Globus pallidus (tissue), 1 donor: ENCODE results near the gene MPP3.

Experiments
- DNase-seq: peaks from one replicate; pipeline ENCODE4 v3.0.0-alpha.2; 2015; ENCODE audit warnings: low spot score

Gene MPP3

DNA sequence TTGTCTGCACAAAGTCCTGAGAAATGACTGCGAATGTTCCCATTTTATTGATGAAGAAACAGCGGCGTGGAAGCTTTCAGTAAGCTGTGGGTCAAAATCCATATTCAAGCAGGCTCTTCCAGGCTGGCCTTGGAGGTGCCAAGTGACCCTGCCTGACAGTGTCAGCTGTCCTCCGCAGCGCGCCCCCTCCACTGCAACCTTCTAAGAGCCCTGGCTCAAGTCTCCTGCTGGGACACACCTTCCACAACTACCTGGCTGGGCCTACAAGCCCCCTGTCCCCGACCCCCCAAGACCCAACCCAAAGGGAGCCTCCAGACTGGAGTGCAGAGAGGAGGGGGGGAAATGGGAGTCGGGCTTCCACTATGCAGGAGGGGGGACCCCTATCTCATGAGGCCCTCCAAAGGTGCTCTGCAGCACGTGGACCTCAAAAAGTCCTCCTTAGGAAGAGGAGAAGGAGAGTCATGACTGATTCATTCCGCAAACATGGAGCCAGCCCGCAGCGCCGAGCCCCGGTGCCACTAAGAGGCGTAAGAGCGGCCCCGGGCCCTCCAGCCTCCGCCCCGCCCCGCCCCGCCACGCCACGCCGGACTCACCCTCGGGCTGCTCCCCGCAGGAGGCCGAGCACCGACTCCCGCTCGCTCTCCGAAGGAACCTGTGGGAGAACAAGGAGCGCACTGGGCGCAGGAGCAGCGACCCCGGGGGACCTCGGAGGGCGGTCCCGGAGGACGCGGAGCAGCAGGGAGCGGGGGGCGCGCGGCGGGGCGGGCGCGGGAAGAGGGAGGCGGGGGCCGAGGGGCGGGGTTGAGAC lies 574 bp downstream of the MPP3 start:
- DNase-seq, result peak; percentile 7

DNA sequence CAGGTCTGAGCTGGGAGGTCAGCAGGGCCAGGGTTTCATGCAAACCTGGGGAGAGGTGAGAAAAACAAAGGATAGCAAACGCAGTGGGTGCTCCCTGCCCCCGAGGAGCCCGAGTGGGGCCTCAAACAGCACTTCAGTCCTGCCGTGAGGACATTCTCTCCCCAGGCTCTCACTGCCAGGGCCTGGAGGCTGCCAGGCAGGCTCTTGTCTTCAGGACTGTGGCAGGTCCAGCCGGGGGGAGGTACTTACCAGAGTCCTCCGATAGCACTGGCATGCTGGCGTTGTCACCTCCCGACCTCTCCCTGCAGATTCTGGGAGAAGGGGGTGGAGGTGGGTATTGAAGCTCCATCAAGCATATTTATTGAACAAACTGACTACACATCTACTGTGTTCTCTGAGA lies 1.3 kb downstream of the MPP3 start:
- no peak for DNase-seq

DNA sequence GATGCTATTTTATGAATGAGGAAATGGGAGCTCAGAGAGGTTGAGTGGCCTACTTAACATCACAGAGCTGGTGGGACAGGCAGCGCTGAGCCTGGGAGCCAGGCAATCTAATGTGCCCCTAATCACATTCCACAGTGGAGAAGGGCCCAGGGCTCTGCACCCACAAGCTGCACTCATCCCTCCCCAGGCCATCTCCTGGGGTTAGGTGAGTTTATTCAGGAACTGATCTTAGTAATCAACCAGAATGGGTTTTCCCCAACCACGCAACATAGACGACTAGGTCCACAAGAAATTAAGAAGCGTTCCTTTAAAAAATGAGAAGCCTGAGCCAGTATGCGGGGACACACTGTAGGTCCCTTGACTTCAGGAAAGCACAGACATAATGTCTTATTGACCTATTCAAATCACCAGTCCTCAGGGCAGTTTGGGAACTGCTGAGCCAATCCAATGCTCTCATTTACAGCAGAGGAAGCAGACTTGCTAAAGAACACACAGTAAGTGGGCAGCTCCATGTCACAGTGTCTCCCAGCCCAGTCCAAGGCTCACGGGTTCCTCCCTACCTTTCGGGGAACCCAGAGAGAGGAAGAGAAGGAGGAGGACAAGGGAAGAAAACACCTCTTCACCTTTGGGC lies 2.3 kb downstream of the MPP3 start:
- DNase-seq, result no peak

GRCh38 chr17:43829738-43830137 lies 3.2 kb downstream of the MPP3 start:
- no peak for DNase-seq

DNA sequence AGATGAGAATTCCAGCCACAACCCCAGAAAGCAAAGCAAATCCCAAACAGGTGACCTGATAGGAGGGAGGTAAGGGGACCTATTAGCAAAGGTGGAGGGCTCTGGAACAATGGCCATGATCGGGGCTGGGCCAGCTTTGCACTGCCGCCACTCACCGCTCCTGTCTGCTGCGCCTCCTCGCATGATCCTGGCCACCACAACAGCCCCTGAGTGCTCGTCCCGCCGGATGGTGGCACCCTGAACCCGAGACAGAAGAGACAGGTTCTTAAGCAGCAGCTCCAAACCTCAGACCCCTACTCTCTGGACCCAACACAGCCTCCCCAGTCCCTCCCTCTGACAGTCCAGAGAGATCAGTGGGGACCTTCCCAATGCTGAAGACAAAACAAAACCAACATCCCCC lies 5.3 kb downstream of the MPP3 start:
- no peak for DNase-seq

DNA sequence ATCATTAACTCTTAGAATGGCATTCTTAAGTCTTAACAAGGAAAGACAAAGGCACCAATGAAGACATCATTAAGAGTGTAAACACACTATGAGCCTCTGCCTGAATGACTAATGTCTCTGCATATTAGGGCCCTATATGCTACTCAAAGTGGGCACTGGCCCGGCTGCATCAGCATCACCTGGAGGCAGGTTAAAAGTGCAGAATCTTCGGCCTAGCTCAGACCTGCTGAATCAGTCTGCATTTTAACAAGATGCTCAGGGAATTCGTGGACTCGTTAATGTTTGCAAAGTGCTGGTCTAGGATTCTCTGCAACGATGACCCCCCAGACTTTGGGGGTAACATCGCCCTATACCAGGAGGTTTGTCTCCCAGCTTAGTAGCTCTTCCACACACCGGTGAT lies 6.7 kb downstream of the MPP3 start:
- no peak for DNase-seq

DNA sequence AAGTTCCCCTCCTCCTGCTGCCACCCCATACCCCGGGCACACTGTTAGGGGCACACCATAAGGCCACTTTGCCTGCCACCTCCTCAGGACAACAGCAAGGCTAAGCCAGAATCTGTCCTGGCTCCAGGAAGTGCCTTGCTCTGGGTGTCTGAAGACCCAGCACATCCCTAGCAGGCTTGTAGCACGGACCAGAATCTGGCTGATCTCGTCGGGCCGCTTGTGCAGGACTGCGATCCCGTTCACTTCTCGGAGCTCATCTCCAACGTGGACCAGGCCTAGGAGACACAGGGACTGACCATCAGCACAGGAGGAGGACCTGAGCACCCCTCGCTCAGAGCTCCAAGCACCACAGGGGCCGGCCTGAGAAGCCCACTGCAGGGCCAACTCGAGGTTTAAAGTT lies 7.4 kb downstream of the MPP3 start:
- no peak for DNase-seq

DNA sequence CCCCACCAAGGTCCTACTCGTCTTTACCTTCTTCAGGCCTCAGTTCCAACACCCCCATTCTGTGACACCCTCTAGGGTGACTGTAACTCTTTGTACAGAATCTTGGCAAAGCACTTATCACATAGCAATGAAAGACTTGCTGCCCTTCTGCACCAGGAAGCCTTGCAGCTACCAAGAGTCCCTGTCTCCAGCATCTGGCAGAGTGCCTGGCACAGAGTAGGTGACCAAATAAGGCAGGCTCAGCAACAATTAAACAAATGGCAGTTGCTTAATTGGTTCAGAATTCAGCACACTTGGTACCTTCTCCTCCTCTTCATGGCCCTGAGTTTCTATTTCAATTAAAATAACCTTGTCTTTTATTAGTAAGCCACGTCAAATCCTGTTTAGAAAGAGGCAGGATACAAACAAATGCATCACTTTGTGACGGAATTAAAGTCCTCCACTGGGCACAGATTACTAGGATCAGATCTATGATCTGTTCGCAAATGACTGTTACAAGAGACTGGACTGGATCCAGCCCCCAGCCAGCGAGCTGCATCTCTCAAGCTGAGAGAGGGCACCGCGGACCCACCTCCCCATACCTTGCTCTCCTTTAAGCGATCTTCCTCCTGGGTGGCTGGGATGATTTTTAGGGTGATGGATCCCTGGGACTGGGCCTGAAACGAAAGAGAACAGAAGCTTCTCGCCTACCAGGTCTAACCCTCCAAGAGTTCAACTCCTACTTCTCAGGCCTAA lies 9.4 kb downstream of the MPP3 start:
- no peak for DNase-seq

DNA sequence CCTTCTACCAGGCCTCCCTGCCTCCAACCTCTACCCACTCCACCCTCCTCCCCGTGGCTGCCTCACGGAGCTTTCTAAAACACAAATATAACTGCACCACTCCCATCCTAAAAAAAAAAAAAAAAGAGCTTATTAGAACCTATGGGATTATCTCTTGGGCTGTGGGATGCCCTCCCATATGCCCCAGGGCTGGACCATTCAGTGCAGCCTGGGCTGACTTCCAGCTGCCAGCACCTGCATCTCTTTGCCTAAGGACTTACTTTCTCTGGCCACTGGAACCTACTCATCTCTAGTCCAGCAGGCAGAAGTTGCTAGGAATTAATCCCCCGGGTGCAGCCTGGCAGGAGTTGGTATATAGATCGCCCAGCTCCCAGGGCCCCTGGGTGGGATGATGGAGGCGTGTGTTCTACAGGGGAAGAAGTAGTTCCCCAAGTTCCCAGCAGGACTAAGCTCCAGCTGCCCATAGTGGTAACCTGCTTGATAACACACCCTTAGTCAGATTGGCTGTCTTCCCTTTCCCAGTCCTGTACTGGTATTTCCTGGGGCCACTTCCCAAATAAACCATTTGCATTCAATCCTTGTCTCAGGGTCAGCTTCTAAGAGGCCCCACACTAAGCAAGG lies 10.3 kb downstream of the MPP3 start:
- DNase-seq, result no peak

DNA sequence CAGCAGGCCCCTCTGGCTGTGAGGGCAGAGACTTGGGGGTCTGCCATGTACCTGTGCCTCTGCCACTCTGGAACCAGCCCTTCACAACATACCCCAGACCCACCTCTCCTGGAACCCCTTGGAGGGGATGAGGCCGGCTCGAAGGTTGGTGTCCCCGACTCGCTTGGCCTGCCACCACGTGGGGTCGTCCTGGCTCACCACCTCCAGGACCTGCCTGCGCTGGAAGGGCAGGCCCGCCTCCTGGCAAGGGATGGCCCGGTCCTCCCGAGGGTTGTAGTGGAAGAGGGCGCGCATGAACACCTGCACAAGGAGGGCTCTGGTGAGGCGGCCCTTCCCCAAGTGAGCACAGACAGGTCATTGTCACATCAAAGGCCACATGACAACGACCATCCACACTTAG lies 12.2 kb downstream of the MPP3 start:
- DNase-seq, result no peak

- no peak for DNase-seq
Observed at GRCh38 chr17:43818966-43819365, 14.0 kb downstream of the MPP3 start.

GRCh38 chr17:43817826-43818225 lies 15.1 kb downstream of the MPP3 start:
- DNase-seq, result no peak

DNA sequence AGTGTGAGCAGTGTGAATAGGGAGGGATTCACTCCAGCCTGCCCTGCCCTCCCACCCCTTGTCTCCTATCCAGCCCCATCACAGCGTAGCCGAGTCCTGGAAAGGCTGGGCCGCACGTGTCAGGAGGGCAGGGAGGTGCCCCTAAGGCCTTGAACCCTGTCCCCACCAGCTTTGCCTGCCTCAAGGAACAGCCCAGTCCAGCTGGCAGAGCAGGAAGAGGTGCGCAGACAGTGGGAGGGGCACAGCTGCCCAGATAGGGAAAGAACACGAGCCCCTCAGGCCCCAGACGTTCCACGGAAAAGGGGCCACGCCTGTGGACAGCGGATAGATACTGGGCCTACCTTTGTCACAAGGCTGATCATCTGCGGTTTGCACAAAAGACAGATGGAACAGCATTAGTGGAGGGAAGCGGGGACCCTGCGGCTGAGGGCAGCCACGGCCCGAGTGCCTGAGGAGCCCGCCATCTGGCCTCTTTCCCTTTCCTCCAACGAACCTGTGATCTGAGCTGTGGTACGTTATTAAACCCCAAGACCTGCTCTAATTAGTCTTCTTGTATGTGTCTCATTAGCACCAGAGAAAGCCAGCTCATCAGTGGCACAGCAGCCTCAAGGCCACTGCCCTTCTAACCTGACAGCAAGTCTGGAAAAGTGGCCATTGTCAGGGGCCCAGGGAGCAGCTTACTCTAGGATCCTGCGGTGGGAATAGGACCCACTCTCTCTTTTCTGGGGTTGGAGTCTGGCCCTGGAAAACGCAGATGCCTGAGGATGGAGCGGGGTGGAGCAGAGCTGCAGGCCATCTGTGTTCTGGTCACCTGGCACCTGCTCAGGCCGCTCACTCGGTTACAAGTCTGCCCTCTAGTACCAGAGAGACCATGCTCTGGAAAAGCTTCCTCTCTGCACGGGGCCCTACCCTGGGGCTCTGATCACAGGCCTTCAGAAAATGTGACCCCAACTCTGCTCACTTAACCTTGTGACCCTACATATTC lies 16.3 kb downstream of the MPP3 start:
- no peak for DNase-seq

GRCh38 chr17:43814714-43815113 lies 18.2 kb downstream of the MPP3 start:
- DNase-seq, result no peak

DNA sequence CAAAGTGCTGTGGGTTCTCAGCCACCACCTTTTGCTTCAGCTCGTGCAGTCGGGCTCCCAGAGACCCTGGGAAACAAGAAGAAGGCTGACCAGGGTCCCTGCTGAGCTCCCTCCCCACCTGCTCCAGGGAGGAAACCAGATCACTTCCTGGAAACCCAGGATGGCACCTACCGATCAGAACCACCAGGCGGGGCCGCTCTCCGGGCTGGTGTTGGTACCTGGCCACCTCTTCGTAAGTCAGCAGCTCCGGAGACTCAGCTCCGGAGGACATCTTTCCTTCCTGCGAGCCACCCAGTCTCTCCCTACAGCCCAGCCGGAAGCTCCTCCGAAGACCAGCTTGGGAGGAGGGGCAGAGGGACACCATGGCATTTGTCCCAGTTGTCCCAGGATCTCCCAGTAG lies 18.9 kb downstream of the MPP3 start:
- DNase-seq, result no peak

- DNase-seq, result no peak
Observed at GRCh38 chr17:43813386-43813785, 19.6 kb downstream of the MPP3 start.

- DNase-seq, result no peak
Observed at GRCh38 chr17:43812396-43813265, 20.3 kb downstream of the MPP3 start.

DNA sequence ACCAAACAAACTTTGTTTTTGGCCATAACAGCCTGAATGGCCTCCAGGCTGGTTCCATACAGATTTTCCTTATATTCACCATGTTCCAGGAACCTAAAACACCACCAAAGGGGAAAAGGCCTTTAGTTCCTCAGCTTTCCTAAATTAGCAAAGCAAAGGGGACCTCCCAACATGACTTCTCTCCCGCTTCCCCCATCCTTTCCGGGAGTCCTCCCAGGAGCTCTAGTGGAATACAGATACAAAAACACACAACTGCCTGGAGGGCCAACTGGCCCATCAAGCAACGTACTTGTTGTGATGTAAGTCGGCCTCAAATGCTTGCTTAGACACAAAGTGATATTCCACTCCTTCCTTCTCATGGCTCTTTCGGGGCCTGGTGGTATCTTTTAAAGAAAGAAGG lies 22.1 kb downstream of the MPP3 start:
- DNase-seq, result no peak

- DNase-seq, result no peak
Observed at GRCh38 chr17:43810226-43810715, 22.7 kb downstream of the MPP3 start.

DNA sequence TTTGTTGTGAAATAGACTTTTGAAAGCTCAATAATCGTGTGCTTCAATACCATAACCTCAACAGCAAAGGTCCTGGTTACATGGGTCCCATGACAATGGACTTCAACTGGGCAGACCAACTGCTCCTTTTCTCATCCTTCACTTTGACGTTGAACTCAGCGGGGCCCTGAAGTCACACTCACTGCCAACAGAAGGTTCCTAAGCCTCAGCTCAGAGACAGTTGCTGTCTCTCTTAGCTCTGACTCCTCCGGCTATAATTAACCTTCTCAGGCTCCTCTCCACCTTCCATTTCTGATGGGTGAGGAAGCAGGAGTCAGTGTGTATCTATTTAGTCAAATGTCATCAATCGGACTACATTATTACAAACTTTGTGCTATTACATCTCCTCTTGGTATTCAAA lies 23.8 kb downstream of the MPP3 start:
- DNase-seq, result no peak
